NCI-H2081 (cell line): Measurements from ENCODE around the gene PODXL.
"Not testable (repeated sequence)": the region's sequence is repeated elsewhere in the genome, so short reads cannot be mapped to it uniquely, and the experiment has no call there.

Experiments used
- DNase-seq, 2 experiments: peaks; one replicate each; lab custom pipeline; 2025; lab: John Stamatoyannopoulos, UW

The PODXL gene

DNA sequence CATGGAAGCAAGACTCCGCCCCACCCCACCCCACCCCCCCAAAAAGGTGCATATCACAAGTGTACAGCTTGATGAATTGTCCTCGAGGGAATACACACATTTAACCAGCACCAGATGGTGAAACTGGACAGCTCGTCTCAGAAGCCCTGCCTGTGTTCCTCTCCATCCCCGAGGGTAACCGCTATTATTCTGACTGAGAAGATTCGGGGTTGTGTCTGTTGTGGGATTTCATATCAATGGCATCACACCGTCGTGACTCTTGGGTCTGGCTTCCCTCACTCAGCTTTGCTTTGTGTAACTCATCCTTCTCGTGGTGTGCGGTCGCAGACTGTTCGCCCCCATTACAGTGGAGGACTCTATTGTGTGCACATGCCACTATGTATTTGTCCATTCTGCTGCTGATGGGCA lies 18.9 kb downstream of the PODXL start:
- DNase-seq, result no peak

DNA sequence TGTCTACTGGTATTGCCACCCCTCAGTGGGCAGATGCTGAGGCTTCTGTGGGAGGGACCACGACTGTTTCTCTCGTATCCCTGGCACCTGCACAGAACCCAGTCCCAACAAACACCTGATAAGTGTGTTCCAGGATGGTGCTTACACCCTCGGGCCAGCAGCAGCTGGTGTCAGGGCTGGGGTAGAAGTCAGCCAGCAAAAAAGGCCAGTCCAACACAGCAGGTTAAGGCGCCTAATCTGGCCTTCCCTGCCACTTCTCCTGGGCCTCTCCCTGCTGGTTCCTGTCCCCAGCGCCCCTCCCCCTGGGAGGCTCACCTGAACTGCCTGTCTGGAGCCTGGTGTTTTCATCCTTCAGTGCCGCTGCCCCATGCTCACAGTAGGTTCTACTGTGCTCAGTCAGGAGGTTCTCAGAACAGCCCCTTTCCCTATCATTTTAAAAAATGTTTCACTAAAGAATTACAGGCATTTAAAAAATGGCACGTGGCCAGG lies 20.0 kb downstream of the PODXL start:
- no peak for DNase-seq

DNA sequence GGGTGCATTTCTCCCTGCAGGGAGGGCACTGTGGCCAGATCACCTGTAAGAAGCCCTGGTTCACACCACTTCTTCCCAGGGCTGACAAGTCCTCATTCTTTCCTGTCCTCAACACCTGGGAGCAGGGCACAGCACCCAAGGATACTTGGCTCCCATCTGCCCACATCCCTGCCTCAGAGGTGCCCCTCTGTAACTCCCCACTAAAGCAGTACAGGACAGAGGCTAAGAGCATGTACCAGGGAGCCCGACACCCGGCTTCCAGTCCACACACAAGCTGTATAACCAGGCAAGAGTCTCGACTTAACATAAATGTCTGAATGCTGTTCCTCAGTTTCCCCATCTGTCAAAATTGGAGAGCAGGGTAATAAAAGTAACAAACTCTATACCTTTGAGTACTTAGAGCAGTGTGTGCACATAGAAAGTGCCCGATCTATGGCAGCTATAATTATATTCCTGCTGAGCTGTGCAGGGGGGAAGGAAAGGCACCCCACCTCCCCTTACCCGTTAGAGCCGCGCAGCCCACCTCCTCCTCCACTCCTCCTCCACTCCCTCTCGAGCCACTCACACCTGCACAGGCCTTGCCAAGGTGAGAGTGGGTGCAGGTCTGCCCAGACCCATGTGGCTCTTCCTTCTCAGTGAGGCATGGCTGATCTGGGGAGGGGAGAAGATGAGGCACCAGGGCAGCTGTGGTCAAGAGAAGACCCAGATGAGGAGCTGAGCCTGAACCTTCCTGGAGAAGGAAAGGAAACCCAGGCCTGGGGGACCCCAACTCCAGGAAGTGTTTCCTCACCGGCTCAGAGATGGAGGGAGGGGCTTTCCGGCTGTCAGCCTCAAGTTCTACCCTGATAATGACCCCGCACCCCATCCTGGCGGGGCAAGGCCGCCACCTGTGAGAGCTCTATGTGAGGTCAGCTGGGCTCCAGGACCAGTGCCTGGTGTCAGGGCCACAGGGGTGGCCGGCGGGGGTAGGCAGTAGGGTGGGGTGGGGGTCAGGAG lies 22.6 kb downstream of the PODXL start:
- DNase-seq, result no peak

DNA sequence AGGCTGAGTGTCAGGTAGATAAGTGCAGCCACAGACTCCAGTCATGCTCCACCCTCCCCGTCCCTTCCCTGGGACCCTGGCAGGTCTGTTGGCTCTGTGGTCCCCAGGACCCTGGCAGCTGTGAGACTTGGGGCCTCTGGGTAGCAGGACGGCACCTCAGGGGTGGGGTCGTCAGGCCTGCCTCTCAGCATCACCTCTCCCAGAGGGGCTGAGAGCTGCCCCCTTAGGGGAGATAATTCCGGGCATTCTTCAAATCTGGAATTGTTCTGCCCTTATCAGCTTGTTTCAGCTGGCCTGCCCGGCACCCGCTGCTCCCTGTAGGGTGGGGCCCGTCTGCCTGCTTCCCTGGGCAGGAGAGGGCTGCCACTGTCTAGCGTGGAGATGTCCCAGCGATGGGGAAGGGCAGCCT lies 23.3 kb downstream of the PODXL start:
- no peak for DNase-seq

DNA sequence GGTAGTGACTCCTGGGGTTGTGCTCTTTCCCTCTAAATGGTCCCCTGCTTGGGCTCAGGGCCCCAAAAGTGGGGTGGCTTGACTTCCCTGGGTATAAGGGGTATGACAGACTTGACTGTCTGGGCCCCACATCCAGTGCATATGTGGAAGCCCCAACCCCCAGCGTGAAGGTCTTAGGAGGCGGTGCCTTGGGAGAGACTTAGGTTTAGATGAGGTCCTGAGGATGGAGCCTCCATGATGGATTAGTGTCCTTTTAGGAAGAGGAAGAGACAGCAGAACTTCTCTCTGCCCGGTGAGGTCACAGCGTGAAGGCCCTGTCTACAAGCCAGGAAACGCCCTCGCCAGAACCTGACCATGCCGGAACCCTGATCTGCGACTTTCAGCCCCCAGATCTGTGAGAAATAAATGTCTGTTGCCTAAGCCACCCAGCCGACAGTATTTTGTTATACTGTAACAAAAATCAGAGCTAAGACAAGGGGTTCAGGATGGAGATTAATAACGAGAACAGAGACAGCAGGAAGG lies 23.8 kb downstream of the PODXL start:
- DNase-seq, result no peak

DNA sequence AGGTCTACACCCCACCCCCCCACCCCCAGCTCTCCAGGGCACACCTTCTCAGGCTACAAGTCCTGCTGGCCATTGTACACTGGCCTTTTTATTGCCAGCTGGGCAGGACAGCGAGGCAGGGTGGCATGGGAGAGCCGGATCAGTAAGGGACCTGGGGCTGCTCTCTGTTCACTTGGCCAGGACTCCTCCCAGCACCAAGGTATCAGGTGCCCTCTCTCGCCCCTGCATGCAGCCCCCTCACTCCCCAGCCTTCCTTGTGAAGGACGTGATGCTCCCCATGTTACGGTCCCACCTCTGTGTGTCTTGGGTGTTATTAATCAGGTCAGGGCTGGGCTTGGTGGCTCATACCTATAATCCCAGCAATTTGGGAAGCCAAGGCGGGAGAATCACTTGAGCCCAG lies 26.3 kb downstream of the PODXL start:
- no peak for DNase-seq

DNA sequence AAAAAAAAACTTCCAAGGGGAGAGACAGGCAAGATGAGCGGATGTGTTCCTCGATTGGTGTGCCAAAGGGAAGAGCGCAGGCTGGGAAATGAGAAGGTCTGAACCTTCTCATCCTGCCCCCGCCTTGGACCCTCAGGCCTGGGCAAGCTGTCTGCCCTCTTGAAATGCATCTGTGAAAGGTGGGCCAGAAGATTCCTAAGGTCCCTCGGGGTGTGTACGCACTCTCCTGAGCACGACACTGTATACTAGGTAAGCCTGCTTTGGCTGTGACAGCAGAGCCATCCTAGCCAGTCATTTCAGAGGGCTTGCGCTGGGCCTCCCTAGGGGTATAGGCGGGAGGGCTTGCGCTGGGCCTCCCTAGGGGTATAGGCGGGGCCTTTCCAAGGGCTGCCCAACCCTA lies 26.8 kb downstream of the PODXL start:
- DNase-seq, result no peak

DNA sequence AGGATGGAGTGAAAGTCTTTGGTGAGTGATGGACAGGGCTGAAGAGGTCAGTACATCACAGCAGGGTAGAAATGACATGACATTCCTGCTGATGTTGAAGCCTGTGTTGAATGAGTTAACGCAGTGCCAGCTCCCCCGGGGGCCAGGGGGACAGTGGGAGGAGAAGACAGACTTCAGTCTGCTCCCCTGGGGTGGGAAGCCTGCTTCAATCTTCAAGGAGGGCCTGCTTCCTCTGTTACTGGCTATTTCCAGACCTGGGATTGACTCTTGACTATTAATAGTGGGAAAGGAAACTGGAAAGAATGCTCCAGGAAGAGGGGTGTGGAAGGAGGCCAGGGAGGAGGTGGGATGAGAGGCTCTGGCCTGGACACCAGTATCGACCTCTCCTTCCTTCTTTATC lies 27.2 kb downstream of the PODXL start:
- no peak for DNase-seq

DNA sequence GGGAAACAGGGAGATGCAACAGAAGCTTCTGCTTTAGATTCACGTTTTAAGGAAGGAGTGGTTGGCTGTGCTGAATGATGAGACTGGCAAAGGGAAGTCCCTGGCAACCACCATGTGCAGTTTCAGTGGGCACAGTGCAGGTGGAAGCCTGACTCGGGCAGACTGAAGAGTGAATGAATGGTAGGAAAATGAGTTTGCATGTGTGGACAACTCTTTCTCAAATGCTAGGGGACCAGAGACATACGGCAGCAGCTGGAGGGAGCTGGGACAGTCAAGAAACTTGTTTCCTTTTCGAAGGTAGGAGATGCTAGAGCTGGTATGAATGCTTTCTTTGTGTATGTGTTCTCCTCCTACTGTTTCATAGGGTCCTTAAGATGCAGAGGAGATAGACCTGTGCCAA lies 29.0 kb downstream of the PODXL start:
- DNase-seq, result no peak

DNA sequence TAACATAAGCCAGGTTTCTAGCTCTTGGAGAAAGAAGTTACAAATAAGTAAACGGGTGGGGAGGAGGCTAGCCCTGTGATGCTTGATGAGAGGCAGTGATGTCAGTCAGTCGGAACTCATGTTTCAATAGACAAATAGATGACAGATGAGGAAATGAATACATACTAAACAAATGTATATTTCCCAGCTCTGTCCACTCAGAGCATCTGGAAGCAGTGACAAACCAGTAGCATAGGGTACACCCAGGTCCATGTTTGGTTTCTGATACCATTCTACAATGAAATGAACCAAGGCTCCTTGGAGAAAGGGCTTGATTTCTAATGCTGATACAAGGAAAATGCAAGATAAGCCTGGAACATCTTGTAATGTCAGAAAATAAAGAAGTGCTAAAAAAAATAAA lies 30.6 kb downstream of the PODXL start:
- DNase-seq, result no peak

DNA sequence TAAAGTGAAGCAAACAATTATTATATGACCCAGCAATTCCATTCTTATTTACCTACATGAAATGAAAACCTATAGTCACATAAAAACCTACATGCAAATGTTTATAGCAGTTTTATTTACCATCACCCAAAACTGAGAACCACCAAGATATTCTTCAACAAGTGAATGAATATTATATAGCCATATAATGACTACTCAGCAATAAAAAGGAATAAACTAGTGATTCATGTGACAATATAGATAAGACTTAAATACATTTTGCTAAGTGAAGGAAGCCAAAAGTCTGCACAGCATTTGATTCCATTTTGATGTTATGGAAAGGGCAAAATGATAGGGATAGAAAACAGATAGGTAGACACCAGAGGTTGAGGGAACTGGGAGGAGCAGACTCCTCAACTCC lies 31.7 kb downstream of the PODXL start:
- no peak for DNase-seq

DNA sequence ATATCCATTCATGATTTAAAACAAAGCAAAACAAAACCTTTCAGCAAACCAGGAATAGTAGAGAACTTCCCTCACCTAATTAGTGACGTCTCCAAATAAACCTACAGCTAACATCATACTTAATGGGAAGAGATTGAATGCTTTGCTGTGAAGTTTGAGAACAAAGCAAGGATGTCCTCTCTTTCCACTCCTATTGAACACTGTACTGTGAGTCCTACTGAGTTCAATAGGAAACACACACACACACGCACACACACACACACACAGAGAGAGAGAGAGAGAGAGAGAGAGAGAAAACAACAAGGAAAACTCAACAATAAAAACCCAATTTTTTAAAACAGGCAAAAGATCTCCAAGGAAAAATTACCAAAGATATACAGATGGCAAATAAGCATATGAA lies 32.3 kb downstream of the PODXL start:
- no peak for DNase-seq

DNA sequence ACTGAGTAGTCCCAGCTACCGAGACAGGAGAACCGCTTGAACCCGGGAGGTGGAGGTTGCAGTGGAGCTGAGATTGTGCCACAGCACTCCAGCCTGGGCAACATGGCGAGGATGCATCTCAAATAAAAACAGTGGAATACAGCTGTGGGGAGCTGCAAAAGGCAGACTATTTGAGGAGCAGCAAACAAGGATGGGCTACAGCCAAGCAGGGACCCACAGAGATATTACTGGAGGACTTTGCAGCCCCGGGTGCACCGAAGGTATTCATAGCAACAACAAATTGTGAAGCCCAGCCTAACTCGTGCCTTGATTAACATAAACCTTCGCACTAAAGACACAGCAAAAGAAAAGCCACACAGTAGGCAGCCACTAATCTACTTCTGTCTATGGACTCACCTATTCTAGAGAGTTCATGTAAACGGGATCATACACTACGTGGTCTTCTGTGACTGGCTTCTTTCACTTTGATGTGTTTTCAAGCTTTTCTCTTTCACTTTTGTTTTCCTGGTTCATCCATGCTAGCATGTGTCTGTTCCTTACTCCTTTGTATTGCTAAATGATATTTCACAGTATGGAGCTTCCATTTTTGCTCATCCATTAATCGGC lies 34.0 kb downstream of the PODXL start:
- no peak for DNase-seq

DNA sequence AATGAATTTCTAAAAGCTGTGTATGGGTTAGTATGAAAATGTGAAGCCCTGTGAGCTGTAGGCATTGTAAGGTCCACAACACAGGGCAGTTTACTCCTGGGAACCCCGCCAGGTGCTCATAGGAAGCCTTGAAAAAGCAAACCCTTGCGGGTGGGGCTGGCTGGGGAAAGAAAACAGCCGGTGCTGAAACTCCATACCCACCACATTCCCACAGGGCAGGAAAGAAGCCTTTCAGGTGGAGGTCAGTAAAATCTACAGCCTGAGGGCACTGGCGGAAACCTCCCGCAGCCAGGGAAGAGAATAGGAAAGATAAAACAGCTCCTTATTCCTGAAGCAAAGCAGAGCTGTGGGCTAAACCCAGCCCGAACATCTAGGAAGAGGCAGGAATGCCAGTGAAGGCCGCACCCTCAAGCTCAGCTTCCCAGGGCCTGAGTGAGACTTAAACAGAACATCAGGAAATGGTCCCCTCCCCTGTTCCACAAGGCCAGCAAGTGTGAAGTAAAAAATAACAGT lies 34.7 kb downstream of the PODXL start:
- peak; percentile 65 to 70 for DNase-seq

DNA sequence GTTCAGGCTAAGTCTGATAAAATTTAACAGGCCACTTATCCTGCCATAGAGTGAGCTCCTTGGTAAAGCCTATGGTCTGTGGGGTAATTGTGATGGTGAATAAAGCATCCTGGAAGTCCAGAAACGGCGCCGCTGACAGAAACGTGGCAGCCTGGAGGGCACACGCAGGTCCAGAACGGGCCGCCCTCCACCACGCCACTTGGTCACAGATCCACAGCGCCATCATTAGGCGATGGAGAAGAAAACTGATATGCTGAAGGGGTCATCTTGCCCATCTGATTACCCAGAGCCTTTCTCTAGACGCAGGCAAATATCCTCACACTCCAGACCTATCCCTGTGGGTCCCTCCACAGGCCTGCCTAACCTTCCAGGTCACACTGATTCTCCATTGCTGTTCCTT lies 37.8 kb downstream of the PODXL start:
- no peak for DNase-seq

DNA sequence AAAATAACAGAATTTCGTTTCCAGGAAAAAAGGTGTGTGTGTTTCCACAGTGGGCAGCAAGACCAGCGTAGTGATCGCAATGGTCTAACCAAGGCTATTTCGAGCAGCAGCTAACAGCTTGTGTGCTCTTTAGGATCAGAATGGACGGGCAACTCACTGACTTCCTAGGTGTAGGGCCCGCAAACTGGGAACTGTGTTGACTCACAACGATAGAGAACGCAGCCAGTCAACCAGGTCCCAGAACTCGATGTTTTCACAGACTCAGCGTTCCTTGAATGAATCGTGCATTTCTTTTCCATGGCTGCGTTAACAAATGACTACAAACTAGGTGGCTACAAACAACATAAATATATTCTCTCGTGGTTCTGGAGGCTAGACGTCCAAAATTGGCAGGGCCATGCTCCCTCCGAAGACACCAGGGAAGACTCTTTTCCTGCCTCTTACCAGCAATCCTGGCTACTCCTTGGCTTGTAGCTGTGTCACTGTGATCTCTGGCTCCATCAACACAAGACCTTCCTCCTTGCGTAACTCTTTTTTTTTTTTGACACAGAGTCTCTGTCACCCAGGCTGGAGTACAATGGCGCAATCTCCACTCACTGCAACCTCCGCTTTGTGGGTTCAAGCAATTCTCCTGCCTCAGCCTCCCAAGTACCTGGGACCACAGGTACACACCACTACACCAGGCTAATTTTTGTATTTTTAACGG lies 39.1 kb downstream of the PODXL start:
- no peak for DNase-seq

DNA sequence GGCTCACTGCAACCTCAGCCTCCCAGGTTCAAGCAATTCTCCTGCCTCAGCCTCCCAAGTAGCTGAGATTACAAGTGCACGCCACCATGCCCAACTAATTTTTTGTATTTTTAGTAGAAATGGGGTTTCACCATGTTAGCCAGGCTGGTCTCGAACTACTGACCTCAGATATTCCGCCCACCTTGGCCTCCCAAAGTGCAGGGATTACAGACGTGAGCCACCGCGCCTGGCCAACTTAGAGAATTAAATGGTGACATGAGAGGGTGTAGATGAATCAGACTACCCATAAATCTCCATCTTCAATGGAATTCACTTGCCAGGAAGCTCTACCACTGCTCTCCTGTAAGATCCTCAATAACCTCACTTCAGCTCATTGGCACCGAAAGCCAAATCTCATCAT lies 41.0 kb downstream of the PODXL start:
- DNase-seq, result not testable (repeated sequence)

DNA sequence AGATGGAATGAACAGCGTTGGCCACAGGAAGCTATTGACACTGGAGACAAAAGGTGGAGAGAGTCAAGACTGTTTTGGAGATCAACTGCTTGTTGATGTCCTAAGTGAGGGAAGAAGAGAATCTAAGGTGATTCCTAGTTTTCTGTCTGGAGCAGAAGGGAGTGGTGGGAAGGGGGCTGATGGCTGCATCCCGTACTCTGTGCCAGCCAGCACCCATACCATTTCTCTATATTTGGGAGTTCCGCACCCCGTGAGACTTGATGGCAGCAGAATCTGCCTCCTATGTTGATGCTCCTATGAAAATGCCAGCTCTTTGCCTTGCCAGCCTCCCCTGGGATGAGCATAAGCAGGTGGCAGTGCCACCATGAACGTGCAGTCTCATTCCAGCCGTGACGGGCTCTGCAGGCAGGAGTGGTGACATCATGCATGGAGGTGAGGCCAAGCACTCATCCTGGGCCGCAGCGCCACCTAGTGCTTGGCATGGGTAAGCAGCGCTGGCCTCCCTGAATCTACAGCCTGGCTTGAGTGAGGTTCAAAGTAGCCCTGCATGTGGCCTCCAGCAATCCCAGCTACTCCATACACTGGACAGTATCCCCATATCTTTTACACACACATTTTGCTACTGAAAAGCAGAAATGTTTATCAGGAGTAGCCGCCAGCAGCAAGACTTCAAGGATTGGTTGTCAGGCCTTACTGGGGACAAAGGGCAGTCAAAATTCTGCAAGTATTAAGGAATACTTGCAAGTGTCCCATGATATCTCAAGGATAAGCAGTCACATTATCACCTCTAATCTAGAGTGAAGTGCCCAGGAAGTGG lies 43.0 kb downstream of the PODXL start:
- DNase-seq, result peak; percentile 90 to 93

DNA sequence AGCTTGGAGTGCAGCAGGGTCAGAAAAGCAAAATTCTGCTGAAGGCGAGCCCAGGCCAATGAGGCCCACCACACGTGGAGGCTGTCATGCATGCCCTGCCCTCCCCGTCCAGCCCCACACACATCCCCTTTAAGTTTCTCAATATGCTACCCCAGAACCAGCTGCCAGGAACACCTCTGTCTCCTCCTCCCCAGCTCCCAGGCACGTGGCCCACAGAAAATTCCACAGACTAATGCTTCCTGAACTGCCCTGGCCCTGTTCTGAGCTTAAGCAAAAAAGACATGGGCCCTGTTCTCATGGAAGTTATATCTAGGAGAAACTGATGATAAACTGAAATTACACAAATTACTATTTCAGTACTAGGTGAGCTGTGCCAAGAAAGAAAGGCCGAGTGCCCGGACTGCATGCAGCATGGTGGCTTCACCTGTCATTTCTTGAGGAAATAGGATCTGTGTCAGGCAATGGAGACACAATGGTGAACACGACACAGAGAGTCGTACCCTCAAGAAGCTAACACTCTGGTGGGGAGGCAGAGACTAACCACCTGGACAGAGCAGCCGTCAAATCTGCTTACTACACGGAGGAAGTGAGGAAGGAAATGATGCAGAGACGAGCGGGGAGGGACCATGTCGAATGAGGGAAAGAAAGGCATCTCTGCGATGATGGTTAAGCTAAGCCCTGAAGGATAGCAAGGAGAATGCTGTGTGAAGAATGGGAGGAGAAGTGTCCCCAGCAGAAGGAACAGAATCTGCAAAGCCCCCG lies 44.5 kb downstream of the PODXL start:
- no peak for DNase-seq

DNA sequence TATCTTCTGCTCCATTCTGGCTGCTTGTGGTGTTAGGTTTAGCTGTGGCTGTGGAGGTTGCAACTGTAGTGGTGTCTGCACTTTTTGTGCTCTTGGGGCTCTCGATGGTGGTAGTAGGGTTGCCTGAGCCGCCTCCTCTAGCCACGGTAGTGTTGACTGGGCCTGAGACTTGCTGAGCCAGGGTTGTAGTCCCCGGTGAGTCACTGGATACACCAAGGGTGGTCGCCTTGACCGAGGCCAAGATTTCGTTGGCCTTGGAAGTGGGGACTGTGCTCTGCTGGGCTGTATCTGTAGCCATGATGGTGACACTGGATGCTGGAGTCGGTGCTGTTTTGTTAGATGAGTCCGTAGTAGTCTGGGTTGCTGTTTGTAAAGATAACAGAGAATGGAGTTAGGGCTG lies 45.4 kb downstream of the PODXL start:
- no peak for DNase-seq

DNA sequence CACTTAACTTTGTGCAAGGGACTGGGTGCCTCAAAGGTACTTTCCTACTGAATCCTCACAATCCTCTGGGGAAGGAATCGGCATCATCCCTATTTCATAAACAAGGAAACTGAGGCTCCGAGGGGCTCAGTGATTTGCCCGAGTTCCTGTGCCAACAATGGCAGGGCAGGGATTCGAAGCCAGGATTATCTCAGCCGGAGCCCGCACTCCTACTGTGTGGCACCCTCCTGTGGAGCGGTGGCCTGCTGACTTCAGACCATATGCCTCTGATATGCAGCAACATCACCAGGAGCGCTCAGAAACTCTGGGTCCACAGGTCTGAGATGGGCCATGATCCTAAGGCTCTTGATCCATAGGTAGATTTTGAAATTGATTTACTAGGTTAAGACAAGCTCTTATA lies 46.6 kb downstream of the PODXL start:
- no peak for DNase-seq
